G401.6 (cell line): ENCODE measurements around the gene OGG1.

Experiments
- FAIRE-seq: peaks from 2 replicates; lab custom pipeline; 2012; peaks lifted over from hg19 to GRCh38; lab: Jason Lieb, UNC

OGG1 gene

DNA sequence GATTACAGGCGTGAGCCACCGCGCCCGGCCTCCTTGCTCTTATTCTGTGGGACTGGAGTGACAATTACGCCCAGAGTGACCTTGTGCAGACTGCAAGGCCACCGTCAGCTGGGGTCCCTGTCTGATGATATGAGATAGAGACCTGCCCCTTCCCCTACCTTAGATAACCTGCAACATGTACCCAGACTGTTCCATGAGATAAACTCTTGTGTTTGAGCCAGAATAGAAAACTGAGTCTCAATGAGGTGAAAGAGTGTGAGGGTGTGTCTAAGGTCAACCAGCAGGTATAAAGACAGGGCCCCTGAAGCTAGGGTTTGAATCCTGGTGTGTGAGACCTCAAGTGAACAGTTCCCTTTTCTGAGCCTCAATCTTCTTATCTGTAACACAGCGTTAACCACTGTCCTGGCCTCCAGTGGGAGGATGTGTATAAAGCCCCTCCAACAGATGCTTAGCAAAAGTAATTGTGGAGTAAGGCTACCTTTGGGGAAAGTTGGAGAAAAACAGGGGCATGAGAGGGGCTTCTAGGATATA is 36.5 kb downstream of the OGG1 start:
- no peak for FAIRE-seq

DNA sequence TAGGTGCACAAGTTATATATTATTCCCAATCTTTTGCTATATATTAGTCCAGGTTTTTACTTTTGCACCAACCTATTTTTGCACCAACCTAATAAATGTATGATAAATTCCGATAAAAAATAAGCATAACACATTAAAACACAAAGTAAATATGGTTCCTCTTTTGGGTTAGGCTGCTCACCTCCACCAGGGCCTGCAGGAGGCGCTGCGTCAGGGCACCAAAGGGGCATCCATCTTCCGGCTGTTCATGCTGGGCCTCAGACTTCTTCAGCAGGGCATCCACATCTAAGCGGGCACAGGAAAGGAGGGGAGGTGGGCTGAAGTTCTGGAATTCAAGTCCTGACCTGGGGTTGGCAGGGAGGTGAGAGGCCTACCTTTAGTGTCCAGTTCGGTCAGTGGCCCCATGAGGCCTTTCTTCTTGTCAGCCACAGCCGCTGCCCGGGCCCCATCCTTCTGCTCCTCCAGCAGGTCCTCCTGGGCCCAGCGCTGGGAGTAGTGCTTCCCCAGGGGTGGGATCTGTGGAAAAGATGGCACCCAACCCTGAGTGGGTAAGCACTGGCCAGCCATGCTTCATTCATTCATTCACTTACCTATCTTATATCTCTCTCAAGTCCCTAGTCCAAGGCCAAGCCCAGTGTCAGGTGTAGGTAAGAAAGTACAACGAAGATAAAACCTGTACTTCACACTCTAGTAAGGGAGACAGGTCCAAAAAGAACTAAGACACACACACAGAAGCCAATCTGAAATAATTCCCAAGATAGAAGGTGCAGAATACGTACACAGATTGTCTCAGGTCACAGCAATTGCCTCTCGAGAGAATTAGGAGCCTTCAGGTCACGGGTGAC is 37.3 kb downstream of the OGG1 start:
- no peak for FAIRE-seq

DNA sequence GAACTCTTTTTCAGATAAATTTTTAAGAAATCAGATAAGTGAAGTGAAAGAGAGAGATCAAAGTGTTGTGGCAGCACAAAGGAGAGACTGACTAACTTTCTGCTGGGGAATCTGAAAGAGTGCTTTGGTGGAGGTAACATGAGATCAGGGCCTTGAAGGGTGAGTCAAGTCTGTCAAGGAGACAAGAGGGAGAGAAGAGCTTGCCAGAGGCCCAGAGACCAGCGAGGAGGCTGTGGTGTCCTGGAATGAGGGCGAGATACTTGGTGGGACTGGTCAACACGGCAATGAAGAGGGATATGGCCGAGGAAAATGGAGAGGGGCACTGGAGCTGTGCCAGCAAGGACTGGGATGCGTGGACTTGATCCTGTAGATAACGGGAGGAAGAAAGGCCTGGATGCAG is 38.0 kb downstream of the OGG1 start:
- no peak for FAIRE-seq

DNA sequence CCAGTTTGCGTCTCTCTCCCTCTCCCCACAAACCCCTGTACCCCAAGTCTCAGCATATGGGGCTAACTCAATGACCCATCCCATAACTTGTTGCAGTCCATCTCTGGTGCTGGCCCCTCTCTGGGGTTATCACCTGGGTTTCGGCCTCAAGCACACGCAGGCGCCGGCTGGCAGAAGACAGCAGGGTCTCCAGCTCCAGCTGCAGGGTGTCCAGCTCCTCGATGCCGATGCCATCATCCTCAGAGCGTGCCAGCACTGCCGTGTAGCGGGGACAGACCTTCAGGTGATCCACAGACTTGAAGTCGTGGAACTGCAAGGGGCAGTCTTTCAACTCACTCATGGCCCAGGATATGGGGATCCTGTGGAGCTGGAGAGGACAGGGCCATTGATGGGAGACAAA is 41.4 kb downstream of the OGG1 start:
- FAIRE-seq = no peak

DNA sequence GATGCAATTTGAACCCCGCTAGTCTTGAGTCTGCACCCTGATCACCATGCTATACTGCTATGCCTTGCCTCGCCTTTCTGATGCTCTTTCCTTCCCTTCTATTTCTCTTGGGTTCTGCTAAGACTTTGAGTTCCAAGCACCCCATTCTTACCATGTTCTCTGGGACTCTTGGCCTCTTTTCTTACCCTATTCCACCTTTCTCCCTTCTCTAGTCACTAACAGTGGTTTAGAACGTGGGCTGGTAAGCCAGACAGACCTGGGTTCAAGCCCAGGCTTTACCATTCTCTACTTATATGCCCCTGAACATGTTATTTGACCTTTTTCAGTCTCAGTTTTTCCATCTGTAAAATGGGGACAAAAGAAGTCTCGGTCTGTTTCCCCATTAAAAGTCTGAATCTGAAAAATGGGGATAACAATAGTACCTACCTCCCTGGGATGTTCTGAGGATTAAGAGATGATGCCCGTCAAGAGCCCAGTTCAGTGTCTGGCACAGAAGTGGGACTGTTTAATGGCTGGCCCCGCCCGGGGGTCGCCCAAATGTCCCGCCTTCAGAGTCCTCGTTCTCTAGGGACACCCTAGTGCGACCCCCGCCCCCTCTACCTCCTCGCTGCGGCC is 42.1 kb downstream of the OGG1 start:
- no peak for FAIRE-seq

DNA sequence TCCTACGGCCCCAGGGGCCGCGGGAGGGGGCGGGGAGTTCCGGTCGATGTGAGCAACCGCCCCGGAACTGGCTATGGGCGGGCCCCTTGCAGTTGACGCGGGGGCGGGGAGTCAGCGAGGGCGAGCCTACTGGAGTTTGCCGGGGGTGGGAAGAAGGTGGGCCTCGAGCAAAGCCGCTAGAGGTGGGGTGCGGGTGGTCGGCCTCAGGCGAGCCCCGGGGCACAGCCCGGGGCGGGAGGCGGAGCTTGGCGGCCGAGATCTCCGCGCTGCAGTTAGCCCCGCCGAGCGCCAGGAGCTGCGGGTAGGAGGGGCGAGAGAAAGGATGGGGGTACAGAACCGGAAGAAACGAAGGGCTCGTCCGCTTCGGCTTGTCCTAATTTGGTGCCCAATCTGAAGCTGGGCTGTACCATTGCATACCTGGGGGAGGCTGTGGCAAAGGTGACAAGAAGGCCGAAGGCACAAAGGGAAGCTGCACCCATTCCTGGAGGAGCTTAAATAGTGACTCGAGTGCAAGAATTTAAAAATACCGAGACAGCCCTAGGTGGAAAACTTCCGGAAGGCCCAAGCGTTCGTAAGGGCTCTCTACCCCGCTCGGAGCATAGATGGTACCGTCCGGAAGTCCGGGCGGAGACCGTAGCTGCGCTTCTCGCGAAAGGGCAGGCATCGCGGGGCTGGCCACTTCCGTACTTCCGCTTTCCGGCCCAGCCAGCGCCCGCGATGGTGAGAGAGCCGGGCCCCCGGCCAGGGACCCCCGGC is 42.8 kb downstream of the OGG1 start, which contains the start of the genes ARPC4 and TADA3:
Gene ARPC4 (plus strand): TSS at position 678 of the 756 bp plus-strand sequence. CDS start 40 bp downstream, at position 718.
Gene TADA3 (minus strand): TSS at position 69 of the 756 bp plus-strand sequence. CDS start 1,007 bp downstream, outside the sequence.
- no peak for FAIRE-seq

DNA sequence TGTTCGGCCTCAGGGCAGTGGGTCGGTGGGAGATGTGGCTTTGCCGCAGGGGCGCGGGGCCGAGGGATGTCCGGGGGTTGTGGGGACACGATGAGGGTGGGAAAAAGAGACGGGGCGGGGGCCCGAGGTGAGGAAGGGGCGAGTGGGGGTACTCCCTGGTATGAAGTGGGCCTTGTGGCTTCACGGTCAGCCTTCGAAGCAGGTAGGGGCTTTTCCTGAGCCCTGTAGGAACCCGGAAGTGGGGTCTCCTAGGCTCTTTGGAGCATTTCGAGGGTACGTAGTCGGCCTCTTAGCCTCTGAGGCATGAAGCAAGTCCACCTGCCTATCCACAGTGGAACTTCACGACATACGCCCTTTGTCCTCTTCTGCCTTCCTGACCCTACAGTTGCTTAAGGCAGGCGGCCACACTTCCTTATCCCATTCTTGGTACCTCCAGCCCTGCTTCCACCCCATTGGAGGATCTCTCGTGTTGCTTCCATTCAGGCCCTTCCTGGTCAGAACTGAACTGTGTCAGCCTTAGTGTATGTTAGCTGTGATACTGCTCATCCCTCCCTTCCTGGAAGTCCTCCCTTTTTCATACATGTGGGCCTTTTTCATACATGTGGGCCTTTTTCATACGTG is 43.5 kb downstream of the OGG1 start:
- no peak for FAIRE-seq

DNA sequence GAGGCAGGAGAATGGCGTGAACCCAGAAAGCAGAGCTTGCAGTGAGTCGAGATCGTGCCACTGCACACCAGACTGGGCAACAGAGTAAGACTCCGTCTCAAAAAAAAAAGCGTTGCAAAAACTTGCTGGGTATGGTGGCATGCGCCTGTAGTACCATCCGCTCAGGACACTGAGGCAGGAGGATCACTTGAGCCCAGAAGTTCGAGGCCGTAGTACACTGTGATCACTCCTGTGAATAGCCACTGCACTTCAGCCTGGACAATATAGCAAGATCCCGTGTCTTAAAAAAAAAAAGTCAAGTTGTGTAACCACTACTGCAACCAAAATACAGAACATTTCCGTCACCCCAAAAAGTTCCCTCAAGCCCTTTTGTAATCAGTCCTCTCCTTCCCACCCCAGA is 44.6 kb downstream of the OGG1 start:
- FAIRE-seq = no peak

DNA sequence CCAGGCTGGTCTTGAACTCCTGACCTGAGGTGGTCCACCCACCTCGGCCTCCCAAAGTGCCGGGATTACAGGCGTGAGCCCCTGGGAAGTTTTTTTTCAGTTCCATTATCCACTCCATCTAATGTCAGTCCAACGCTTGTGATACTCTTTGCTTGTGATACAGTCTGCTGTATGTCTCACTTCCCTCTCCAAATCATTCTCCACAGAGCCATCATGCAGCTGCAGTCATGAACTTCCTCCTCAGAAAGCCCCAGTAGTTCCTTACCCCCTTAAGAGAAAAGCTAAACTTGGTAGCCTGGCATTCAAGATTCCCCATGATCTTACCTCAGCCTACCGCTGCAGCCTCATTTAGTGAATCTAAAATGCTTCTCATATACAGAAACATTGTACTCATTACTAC is 45.5 kb downstream of the OGG1 start:
- no peak for FAIRE-seq

DNA sequence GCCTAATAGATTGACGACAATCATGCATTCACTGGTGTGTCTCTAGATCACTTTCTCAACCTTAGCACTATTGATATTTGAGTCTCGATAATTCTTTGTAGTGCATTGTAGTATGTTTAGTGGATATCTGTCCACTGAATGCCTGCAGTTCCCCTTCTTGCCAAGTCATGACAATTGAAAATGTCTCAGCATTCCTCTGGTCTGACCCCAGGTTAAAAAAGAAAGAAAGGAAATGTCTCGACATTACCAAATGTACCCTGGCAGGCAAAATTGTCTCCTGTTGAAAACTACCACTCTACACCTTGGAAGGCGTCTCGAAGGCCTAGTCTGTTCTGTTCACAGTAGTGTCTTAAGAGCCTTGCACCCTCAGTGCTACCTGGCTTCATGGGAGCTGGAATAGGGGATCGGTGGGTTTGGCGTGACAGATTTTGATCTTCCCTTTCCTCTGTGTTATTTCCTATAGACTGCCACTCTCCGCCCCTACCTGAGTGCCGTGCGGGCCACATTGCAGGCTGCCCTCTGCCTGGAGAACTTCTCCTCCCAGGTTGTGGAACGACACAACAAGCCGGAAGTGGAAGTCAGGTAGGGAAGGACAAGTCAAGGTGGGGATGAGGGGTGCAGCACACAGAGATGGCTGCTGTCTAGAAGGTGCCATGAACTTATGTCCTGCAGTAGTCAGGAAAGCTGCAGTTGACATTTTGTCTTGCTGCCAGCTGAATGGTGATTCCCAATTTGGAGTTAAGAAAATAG is 47.6 kb downstream of the OGG1 start:
- FAIRE-seq = no peak

DNA sequence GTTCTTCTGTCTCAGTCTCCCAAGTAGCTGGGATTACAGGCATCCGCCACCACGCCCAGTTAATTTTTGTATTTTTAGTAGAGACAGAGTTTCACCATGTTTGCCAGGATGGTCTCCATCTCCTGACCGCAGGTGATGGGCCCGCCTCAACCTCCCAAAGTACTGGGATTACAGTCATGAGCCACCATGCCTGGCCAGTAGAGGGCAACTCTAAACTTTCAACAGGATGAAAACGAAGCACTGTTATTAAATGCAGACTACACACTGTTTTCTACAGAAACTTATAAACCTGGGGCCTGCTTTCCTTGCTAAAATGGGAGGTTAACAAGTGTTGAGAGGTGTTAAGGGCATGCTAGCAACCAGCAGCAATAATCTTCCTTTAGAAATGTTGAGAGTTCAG is 50.8 kb downstream of the OGG1 start:
- no peak for FAIRE-seq

DNA sequence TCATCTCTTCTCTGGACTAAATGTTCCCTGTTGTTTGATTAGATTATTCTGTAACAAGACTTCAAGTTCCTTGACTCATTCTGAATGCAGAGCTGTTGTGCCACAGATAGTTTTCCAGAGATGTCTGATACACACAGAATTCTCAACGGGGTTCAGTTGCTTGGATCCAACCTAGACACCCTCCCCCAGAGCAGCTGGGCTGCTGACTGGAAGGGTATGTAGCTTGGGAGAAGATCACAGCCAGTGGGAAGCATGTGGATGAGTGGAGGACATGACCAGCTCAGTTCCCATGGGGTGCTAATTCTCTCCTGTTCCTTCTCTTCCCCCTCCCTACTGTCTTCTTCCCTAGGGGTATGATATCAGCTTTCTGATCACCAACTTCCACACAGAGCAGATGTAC is 53.7 kb downstream of the OGG1 start:
- no peak for FAIRE-seq

DNA sequence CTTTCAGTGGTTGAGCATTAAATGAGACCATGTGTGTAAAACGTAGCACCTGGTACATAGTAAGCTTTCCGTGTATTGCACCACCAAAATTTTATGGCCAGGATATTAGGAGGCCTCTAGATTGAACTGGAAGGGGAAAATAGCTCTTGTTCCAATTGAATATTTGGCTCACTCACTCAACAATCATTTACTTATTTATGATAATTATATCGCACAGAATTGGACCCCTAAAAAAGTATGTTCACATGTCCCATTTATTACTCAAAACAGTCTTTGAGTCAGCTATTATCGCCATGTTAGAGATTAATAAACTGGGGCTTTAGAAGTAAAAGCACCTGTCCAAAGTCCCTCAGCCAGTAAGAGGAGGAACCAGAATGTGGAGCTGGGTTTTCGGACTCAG is 55.2 kb downstream of the OGG1 start:
- FAIRE-seq = no peak

DNA sequence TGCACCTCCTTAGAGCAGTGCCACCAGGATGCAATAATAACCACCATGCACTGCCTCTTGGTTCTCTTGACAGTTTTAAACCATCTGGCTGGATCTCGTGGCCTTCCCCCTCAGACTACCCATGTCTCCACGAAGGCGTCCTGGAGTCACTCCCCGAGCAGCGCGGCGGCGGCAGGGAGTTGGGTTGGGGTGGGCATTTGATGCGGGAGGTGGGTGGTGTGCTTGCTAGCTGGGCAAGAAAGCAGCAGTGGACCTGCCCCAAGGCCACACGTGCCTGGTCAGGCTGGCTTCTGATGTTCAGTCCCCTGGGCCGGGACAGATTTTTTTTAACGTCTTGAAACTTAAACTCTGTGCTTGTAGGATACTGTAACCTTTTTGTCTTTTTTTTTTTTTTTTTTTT is 56.4 kb downstream of the OGG1 start:
- FAIRE-seq = no peak
